Astrocyte (in vitro differentiated cells and primary cell): ENCODE measurements around the gene DPH6. TPM values are rescaled to one million over a fixed set of nuclear protein-coding genes. Genes with fewer than 3 reads are reported as not detected.
"Not testable (repeated sequence)": the region's sequence is repeated elsewhere in the genome, so short reads cannot be mapped to it uniquely, and the experiment has no call there.

ENCODE experiments used
- DNase-seq: peaks from one replicate; pipeline ENCODE4 v3.0.0-alpha.2; 2010; ENCODE audit warnings: low read depth
- FAIRE-seq: peaks from 2 replicates; lab custom pipeline; 2011; peaks lifted over from hg19 to GRCh38; lab: Jason Lieb, UNC
- H2AFZ ChIP-seq: 2 replicates; pipeline ENCODE4 v1.6.0; 2012; ENCODE audit warnings: low read depth, low read length, inconsistent platforms
- H3K27ac ChIP-seq: 2 replicates; pipeline ENCODE4 v1.5.1; 2011; ENCODE audit warnings: low read depth, low read length, inconsistent platforms
- H3K27me3 ChIP-seq: 2 replicates; pipeline ENCODE4 v1.6.0; 2011; ENCODE audit warnings: low read length, inconsistent platforms; ENCODE audit not compliant: insufficient read depth
- H3K36me3 ChIP-seq: 2 replicates; pipeline ENCODE4 v1.5.1; 2011; ENCODE audit warnings: low read length, inconsistent platforms; ENCODE audit not compliant: insufficient read depth
- H3K4me1 ChIP-seq: 2 replicates; pipeline ENCODE4 v1.5.1; 2011; ENCODE audit warnings: low read length, inconsistent platforms; ENCODE audit not compliant: insufficient read depth
- H3K4me2 ChIP-seq: 2 replicates; pipeline ENCODE4 v1.6.0; 2012; ENCODE audit warnings: low read length, inconsistent platforms
- H3K4me3 ChIP-seq: 2 replicates; pipeline ENCODE4 v1.5.1; 2011; ENCODE audit warnings: low read depth, mild to moderate bottlenecking, low read length, inconsistent platforms; ENCODE audit not compliant: insufficient read depth
- H3K79me2 ChIP-seq: 2 replicates; pipeline ENCODE4 v1.6.0; 2012; ENCODE audit warnings: mild to moderate bottlenecking, low read length, inconsistent platforms; ENCODE audit not compliant: insufficient read depth
- H3K9ac ChIP-seq: 2 replicates; pipeline ENCODE4 v1.6.0; 2012; ENCODE audit warnings: mild to moderate bottlenecking, low read length, inconsistent platforms
- H3K9me3 ChIP-seq: 2 replicates; pipeline ENCODE4 v1.5.1; 2012; ENCODE audit warnings: low read depth, mild to moderate bottlenecking, low read length, inconsistent platforms; ENCODE audit not compliant: insufficient read depth
- H4K20me1 ChIP-seq: 2 replicates; pipeline ENCODE4 v1.6.0; 2012; ENCODE audit warnings: low read length, inconsistent platforms; ENCODE audit not compliant: insufficient read depth
- H3K27ac Mint-ChIP-seq: one replicate; pipeline ENCODE4 v1.8.0; 2021; ENCODE audit warnings: mild to moderate bottlenecking, mixed read lengths; ENCODE audit not compliant: unreplicated experiment
- H3K27me3 Mint-ChIP-seq: one replicate; pipeline ENCODE4 v1.8.0; 2021; ENCODE audit warnings: low read depth, mixed read lengths; ENCODE audit not compliant: unreplicated experiment
- H3K36me3 Mint-ChIP-seq: one replicate; pipeline ENCODE4 v1.8.0; 2021; ENCODE audit warnings: low read depth, mixed read lengths; ENCODE audit not compliant: unreplicated experiment
- H3K4me1 Mint-ChIP-seq: one replicate; pipeline ENCODE4 v1.8.0; 2021; ENCODE audit warnings: low read depth, mixed read lengths; ENCODE audit not compliant: unreplicated experiment
- H3K4me3 Mint-ChIP-seq: one replicate; pipeline ENCODE4 v1.8.0; 2021; ENCODE audit warnings: mild to moderate bottlenecking, moderate library complexity, mixed read lengths; ENCODE audit not compliant: unreplicated experiment
- H3K9me3 Mint-ChIP-seq: one replicate; pipeline ENCODE4 v1.8.0; 2021; ENCODE audit warnings: mild to moderate bottlenecking, mixed read lengths; ENCODE audit not compliant: unreplicated experiment
- CTCF ChIP-seq: IDR thresholded peaks from 2 replicates; pipeline ENCODE4 v1.5.1; 2011; ENCODE audit warnings: low read depth, mild to moderate bottlenecking, inconsistent platforms, low read length, moderate library complexity; ENCODE audit not compliant: insufficient read depth
- EZH2 ChIP-seq: IDR thresholded peaks from 2 replicates; pipeline ENCODE4 v1.6.1; 2012; ENCODE audit warnings: mild to moderate bottlenecking, low read length, inconsistent platforms; ENCODE audit not compliant: insufficient read depth
- total RNA-seq: library from RNA; stranded (reverse); gene quantifications from 2 replicates; pipeline ENCODE4 v1.2.1, GENCODE V29; 2021

Gene DPH6
- total RNA-seq, 1 donor from 2014 or later: 7.6 TPM

GRCh38 chr15:35329521-35329961 lies 216.4 kb downstream of the DPH6 start:
- Histone ChIP-seq H4K20me1 (no peaks in the 10 kb centered on the region), H3K4me1 (no peaks in the 10 kb centered on the region), H3K4me3 (no peak overlapping the region), H3K4me2 (no peak overlapping the region), H3K9me3 (no peaks in the 10 kb centered on the region), H2AFZ (no peak overlapping the region), H3K27me3 (no peaks in the 10 kb centered on the region), H3K79me2 (no peaks in the 10 kb centered on the region), H3K36me3 (no peaks in the 10 kb centered on the region), H3K27ac (no peak overlapping the region), H3K9ac (no peak overlapping the region)
- TF ChIP-seq EZH2: no peak
- no peak for TF ChIP-seq CTCF
- no peak for FAIRE-seq
- Mint-ChIP-seq H3K4me3 (no peak overlapping the region), H3K9me3 (peaks cover 2% of the 10 kb centered on the region), H3K36me3 (no peaks in the 10 kb centered on the region), H3K27ac (no peak overlapping the region), H3K4me1 (peaks cover 3% of the 10 kb centered on the region), H3K27me3 (no peaks in the 10 kb centered on the region)
- DNase-seq: peak; percentile 79

- H3K4me3 Mint-ChIP-seq, H3K79me2 ChIP-seq, H4K20me1 ChIP-seq, H3K27me3 ChIP-seq, H3K9me3 ChIP-seq, H3K4me1 Mint-ChIP-seq, H3K36me3 Mint-ChIP-seq, H2AFZ ChIP-seq, H3K9me3 Mint-ChIP-seq, H3K36me3 ChIP-seq, DNase-seq, H3K27ac ChIP-seq, H3K27ac Mint-ChIP-seq, H3K4me2 ChIP-seq, H3K27me3 Mint-ChIP-seq, H3K4me1 ChIP-seq, H3K9ac ChIP-seq, FAIRE-seq, H3K4me3 ChIP-seq: not testable (repeated sequence)
Measured at GRCh38 chr15:35328836-35329235, 217.1 kb downstream of the DPH6 start.

- Histone ChIP-seq H2AFZ (no peak overlapping the region), H3K9me3 (no peaks in the 10 kb centered on the region), H3K9ac (no peak overlapping the region), H3K27me3 (no peaks in the 10 kb centered on the region), H3K4me3 (no peak overlapping the region), H3K4me1 (no peaks in the 10 kb centered on the region), H3K79me2 (no peaks in the 10 kb centered on the region), H4K20me1 (no peaks in the 10 kb centered on the region), H3K36me3 (no peaks in the 10 kb centered on the region), H3K4me2 (no peak overlapping the region), H3K27ac (no peak overlapping the region)
- FAIRE-seq: no peak
- H3K27me3 Mint-ChIP-seq: no peaks in the 10 kb centered on the region
- DNase-seq: no peak
- peaks cover 3% of the 10 kb centered on the region for H3K4me1 Mint-ChIP-seq
- TF ChIP-seq CTCF (no peak), EZH2 (no peak)
- no peak overlapping the region for H3K27ac Mint-ChIP-seq
- no peaks in the 10 kb centered on the region for H3K36me3 Mint-ChIP-seq
- peaks cover 2% of the 10 kb centered on the region for H3K9me3 Mint-ChIP-seq
- no peak overlapping the region for H3K4me3 Mint-ChIP-seq
Measured at GRCh38 chr15:35327789-35328188, 218.2 kb downstream of the DPH6 start.
